GM12878 (cell line): ENCODE results near the gene GLB1L.

Experiments used
- CTCF ChIP-seq, 3 experiments: IDR thresholded peaks in 2 of 3; conservative IDR thresholded peaks in 1 of 3; 2 replicates each; pipeline ENCODE4 v1.5.1; 2011; ENCODE audit warnings: low read depth in 3 of 3, low read length in 3 of 3, mild to moderate bottlenecking in 3 of 3, control low read depth in 2 of 3, moderate library complexity in 2 of 3, inconsistent platforms in 1 of 3, mixed read lengths in 1 of 3; ENCODE audit not compliant: control insufficient read depth in 2 of 3, insufficient read depth in 1 of 3; ENCODE audit errors: extremely low read depth in 1 of 3
- GABPA ChIP-seq: IDR thresholded peaks from 2 replicates; pipeline ENCODE4 v1.6.1; 2014; ENCODE audit warnings: antibody characterized with exemption, low read depth, mild to moderate bottlenecking, inconsistent platforms
- HCFC1 ChIP-seq: fragments of 150-350 bp; IDR thresholded peaks from 2 replicates; pipeline ENCODE4 v1.6.1; 2014; ENCODE audit warnings: low read length
- HDAC2 ChIP-seq: fragments of 200-600 bp; sonication (generic); IDR thresholded peaks from 2 replicates; pipeline ENCODE4 v1.6.1; 2017
- HDAC6 ChIP-seq: fragments of 200-600 bp; sonication (generic); IDR thresholded peaks from one replicate; pipeline ENCODE4 v1.8.0; 2017; ENCODE audit warnings: antibody characterized with exemption; ENCODE audit not compliant: unreplicated experiment
- RAD21 ChIP-seq: IDR thresholded peaks from 2 replicates; pipeline ENCODE4 v1.6.1; 2011; ENCODE audit warnings: mild to moderate bottlenecking, low read depth, low read length, moderate library complexity; ENCODE audit not compliant: insufficient read depth
- RCOR1 ChIP-seq: conservative IDR thresholded peaks from 2 replicates; pipeline ENCODE4 v1.6.1; 2012; ENCODE audit warnings: low read depth, low read length, improper control_type of control experiment
- RFX5 ChIP-seq: IDR thresholded peaks from 2 replicates; pipeline ENCODE4 v1.6.1; 2011; ENCODE audit warnings: low read depth, low read length, improper control_type of control experiment
- TAF1 ChIP-seq: IDR thresholded peaks from 2 replicates; pipeline ENCODE4 v1.6.1; 2011; ENCODE audit warnings: mild to moderate bottlenecking, low read depth, low read length, borderline replicate concordance
- ZBTB11 ChIP-seq: fragments of 450-650 bp; formaldehyde crosslinking; IDR thresholded peaks from 2 replicates; pipeline ENCODE4 v1.5.0; 2022; ENCODE audit warnings: mild to moderate bottlenecking, missing genetic modification characterization
- ZNF217 ChIP-seq: fragments of 450-650 bp; IDR thresholded peaks from 2 replicates; pipeline ENCODE4 v1.6.1; 2017; ENCODE audit warnings: antibody characterized with exemption, mild to moderate bottlenecking
- ZNF274 ChIP-seq: IDR thresholded peaks from one replicate; pipeline ENCODE4 v1.8.0; 2011; ENCODE audit not compliant: insufficient read length, insufficient read depth
- TF ChIP-seq, protein P1 (sequence below): fragments of 450-650 bp; formaldehyde crosslinking; IDR thresholded peaks from 2 replicates; pipeline ENCODE4 v1.4.0; 2022; ENCODE audit warnings: mild to moderate bottlenecking, moderate library complexity
- TF ChIP-seq, protein P2 (sequence below): fragments of 450-650 bp; IDR thresholded peaks from 2 replicates; pipeline ENCODE4 v1.6.1; 2017; ENCODE audit warnings: mild to moderate bottlenecking

GRCh38 chr2:219282375-219282774 lies 37.1 kb upstream of the GLB1L start:
- TF ChIP-seq HCFC1, result no peak
- no peak for TF ChIP-seq RFX5
- no peak for TF ChIP-seq RCOR1
- no peak for TF ChIP-seq RAD21
- TF ChIP-seq ZNF274, result no peak
- TF ChIP-seq HDAC6, result no peak
- TF ChIP-seq CTCF (IDR thresholded peaks at IDR 0.05 in 2 of 3, conservative IDR thresholded peaks at IDR 0.05 in 1 of 3; ENCODE audit: control insufficient read depth in 2 of 3, extremely low read depth in 1 of 3, insufficient read depth in 1 of 3, low read depth in 3 of 3, low read length in 3 of 3), result no peak
- TF ChIP-seq, protein P1, sequence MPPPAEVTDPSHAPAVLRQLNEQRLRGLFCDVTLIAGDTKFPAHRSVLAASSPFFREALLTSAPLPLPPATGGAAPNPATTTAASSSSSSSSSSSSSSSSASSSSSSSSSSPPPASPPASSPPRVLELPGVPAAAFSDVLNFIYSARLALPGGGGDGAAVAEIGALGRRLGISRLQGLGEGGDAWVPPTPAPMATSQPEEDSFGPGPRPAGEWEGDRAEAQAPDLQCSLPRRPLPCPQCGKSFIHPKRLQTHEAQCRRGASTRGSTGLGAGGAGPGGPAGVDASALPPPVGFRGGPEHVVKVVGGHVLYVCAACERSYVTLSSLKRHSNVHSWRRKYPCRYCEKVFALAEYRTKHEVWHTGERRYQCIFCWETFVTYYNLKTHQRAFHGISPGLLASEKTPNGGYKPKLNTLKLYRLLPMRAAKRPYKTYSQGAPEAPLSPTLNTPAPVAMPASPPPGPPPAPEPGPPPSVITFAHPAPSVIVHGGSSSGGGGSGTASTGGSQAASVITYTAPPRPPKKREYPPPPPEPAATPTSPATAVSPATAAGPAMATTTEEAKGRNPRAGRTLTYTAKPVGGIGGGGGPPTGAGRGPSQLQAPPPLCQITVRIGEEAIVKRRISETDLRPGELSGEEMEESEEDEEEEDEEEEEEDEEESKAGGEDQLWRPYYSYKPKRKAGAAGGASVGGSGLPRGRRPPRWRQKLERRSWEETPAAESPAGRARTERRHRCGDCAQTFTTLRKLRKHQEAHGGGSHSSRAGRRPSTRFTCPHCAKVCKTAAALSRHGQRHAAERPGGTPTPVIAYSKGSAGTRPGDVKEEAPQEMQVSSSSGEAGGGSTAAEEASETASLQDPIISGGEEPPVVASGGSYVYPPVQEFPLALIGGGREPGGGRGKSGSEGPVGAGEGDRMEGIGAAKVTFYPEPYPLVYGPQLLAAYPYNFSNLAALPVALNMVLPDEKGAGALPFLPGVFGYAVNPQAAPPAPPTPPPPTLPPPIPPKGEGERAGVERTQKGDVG (CRISPR knock-in tag), result no peak
- TF ChIP-seq ZNF217, result no peak
- TF ChIP-seq, protein P2, sequence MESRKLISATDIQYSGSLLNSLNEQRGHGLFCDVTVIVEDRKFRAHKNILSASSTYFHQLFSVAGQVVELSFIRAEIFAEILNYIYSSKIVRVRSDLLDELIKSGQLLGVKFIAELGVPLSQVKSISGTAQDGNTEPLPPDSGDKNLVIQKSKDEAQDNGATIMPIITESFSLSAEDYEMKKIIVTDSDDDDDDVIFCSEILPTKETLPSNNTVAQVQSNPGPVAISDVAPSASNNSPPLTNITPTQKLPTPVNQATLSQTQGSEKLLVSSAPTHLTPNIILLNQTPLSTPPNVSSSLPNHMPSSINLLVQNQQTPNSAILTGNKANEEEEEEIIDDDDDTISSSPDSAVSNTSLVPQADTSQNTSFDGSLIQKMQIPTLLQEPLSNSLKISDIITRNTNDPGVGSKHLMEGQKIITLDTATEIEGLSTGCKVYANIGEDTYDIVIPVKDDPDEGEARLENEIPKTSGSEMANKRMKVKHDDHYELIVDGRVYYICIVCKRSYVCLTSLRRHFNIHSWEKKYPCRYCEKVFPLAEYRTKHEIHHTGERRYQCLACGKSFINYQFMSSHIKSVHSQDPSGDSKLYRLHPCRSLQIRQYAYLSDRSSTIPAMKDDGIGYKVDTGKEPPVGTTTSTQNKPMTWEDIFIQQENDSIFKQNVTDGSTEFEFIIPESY, result no peak
- no peak for TF ChIP-seq TAF1
- TF ChIP-seq ZBTB11 (CRISPR knock-in tag), result no peak
- no peak for TF ChIP-seq HDAC2
- TF ChIP-seq GABPA, result no peak
